NCI-H1092 (cell line): ENCODE data around the gene TMBIM4.

Experiments
- DNase-seq: peaks from one replicate; lab custom pipeline; 2025; lab: John Stamatoyannopoulos, UW

The TMBIM4 gene

DNA sequence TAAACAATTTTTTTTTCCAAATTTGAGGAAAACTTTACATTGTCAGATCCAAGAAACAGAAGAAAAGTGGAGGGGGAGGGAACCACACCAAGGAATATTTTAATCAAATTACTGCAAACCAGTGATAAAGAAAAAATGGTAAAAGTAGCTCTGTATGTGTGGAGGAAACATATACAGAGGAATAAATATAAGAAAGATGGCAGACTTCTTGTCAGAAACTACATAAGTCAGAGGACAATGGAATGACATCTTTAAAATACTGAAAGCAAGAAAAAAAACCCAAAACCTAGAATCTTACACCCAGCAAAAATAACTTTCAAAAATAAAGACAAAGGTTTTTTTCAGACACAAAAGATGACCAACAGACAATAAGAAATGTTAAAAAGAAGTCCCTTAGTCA is 29.1 kb downstream of the TMBIM4 start:
- no peak for DNase-seq

DNA sequence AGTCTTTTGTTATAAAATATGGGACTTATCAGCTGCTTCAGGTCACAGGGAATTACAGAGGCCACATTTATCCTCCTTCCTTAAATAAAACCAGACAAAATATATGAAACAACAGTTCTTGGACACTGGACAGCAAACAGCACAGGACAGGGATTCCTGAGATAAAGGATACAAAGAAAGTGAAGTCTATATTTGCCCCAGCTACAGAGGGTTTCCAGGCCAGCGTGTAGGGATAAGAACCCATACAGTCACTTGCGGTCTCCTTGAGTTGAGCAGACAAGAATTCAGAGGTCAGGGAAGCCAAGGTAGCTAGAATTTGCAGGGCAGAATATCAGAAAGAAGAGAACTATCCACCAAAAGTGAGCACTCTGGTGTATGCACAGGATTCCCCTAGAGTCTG is 30.5 kb downstream of the TMBIM4 start:
- no peak for DNase-seq

- DNase-seq, result no peak
Measured at GRCh38 chr12:66137937-66138336, 31.9 kb downstream of the TMBIM4 start.

DNA sequence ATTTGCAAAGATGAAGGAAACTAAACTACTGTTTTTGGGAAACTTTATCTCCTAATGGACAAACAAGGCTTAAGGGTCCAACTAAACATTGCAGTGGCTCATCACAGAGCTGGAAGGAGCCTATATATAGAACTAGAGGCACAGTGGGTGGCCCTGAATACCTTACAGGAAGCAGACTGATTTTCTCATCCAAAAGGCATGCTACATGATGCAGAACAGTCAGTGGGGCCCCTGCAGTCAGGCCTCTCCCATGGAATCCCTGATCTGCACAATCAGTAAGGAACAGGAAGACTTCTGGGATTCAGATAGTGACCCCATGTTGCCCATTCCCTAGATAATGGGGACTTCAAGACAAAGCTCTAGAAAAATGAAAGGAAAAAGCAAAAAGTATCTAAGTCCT is 37.4 kb downstream of the TMBIM4 start:
- DNase-seq, result no peak

- no peak for DNase-seq
Measured at GRCh38 chr12:66131067-66131688, 38.6 kb downstream of the TMBIM4 start.

- DNase-seq, result peak; percentile 84
Measured at GRCh38 chr12:66130267-66131066, 39.3 kb downstream of the TMBIM4 start, which contains the start of gene LLPH. Gene LLPH (minus strand): TSS chr12:66130750. CDS start chr12:66129106, 1,644 bp downstream.

DNA sequence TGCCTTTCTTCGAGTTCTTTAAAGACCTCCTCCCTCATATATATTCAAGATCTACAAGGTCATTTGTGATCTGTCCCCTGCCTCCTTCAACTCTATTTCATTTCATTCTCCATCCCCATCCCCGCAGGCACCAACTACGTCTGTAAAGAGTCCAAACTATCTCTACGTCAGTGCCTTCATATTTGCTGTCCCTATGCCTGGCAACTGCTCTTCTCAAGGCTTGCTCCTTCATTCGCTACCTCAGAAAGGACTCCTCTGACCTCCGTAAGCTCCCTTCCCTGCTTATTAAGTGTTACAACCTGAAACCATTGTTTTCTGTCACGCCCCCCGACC is 39.9 kb downstream of the TMBIM4 start:
- no peak for DNase-seq

DNA sequence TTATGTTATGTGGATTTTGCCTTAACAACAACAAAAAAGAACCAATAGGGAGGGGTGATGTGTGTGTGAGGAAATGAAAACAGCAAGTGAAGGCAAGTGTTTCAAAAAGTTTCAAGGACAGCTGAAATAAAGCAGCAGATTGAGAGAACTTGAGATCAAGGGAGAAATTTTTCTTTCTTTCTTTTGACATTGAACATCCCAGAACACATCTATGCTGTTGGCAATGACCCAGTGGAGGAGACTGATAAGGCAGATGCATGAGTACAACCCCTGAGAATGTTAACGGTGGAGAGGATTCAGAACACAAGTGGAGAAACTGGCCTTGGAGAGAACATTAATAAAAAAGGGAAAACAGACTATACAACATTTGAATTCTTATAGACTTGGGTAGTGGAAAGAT is 42.1 kb downstream of the TMBIM4 start:
- DNase-seq, result no peak

DNA sequence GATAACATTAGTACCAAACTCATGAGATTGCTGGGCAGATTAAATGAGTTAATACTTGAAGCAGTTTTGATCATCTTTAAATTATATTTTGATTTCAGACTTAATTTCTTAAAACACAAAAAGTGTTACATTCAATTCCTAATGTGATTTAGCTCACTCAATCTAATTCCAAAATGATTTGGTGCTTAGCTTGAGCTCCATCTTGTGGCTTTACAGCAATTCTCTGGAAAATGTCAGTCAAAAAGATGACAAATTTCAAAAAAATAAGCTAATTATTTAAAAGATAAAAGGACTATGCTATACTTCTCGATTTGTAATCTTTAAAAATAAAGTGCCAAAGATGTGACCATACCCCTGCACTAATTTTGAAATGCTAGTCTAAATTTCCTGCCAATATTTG is 49.3 kb downstream of the TMBIM4 start:
- DNase-seq, result no peak

DNA sequence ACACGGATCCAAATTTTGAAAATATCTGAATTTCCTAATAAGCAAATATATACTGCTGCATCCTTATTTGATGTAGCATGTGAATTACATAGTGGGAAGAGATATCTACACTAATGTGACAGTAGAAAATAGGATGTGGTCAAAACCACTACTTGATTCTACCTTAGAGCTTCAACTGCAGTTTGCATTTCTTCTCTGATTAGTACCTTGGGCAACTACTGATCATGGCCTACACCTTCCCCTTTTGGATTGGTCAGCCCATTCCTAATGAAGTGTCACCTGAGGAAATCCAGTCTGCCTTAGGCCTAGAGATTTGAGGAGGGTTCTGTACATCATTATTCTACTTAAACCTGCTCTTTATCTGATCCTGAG is 49.9 kb downstream of the TMBIM4 start:
- no peak for DNase-seq

DNA sequence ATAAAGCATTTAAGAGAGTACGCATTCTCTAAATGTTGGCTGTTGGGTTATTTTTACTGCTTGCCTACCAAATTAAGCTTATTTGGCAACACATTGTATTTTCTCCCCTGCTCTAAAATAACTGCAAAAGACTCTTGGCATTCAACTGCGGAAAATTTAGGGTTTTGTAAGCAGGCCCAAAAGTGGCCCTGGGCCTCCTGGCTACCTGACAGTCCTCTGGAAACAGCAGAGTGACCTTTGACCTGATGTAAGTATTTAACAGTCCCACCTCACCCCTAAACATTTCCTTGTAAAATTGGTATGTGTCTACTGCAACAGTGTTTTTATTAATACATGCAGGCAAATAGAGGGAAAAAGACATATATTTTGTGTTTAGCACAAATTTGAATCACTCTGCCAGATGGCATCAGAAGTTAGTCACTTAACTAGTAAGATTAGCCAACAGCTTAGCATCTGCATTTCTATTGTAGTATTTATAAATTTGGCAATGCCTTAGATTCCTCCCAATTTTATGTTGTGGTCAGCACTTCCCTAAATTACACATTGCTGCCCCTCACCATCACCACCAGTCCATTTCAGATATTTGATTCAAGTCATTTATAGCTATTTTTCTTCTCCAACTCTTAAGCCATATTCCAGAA is 50.4 kb downstream of the TMBIM4 start:
- no peak for DNase-seq

GRCh38 chr12:66118240-66118891 is 51.4 kb downstream of the TMBIM4 start:
- DNase-seq, result no peak

DNA sequence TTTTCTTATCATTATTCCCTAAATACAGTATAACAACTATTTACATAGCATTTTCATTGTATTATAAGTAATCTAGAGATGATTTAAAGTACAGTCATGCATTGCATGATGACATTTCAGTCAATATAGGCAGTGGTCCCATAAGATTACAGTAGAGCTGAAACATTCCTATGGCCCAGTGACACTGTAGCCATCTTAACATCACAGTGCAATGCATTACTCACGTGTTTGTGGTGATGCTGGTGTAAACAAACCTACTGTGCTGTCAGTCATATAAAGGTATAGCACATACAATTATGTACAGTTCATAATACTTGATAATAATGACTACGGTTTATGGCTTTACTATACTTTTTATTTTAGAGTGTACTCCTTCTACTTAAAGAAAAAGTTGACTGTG is 52.6 kb downstream of the TMBIM4 start:
- DNase-seq, result no peak

DNA sequence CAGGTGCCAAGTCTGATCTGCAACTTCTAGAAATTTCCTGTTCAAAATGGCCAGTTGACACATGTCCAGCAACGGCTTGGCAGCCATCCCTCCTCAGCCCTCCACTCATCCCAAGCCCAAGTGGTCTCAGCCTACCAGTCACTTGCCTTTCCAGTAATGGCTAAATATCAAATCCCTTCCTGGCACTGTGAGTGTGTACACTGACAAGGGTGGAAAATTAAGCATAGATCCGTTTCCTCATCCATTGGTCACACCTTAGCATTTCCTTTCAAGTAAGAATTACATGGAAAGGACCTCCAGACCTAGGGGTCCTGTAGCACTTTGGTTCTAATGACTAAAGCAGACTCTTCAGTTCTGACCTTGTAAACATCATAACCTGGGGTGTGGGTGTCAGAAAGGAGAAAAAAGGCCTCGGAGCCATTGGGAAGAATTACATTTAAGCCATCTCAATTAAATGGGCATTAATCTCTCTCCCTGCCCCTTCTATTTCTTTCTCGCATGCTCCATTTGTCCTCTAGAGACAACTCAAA is 54.7 kb downstream of the TMBIM4 start:
- DNase-seq, result no peak

- no peak for DNase-seq
Measured at GRCh38 chr12:66113471-66113870, 56.3 kb downstream of the TMBIM4 start.

DNA sequence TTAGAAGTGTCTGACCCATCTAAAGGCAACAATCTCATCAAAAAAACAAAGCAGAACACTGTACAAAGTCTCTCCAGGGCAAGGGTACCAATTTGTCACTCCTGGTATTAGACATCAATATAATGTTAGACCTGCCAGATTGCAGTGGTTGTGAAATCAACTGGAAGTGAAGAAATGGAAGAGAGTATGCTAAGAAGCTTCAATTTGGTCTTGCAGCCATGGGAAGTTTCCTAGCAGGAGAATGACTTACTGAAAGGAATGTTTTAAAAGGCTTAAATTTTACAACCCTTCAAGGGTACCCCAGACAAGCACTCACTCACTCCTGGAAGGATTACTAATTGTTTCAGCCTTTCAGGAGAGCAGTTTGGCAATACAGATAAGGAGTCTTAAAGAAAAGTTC is 58.2 kb downstream of the TMBIM4 start:
- no peak for DNase-seq

DNA sequence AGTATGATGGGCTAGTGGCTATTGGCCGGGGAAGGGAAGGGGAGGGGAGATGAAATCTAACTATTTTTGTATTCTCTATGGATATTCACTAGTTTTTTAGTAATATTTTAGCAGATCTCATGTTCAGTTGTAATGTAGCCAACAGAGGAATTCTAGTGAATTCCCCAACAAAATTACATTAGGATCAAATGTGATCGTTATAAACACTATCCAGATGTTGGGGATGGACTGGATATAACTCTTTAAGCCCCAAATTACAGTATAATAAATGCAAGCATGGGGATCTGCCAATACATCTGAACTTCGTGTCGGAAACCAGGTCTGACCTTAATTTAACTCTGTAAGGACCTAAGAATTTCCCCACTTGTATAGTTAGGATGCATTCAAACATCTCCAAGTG is 60.7 kb downstream of the TMBIM4 start:
- DNase-seq, result no peak

DNA sequence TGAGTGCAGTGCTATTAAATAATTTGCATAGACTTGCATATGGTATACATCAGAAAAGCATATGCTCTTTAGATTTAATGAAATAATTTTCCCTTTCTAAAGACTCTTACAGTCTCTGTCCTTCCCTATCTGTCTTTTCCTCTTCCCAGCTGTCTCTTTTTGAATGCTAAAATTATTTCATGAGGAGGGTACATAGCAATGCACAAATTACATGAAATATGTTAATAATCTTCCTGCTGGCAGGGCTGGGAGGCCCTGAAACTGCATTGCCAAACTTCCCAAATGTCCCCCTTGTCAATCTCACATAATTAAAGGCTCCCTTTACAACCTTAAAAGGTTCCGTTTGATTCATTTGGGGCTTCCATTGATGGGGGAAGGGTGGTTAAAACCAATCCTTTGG is 61.4 kb downstream of the TMBIM4 start:
- DNase-seq, result no peak

- peak; percentile 69 for DNase-seq
Measured at GRCh38 chr12:66107451-66107915, 62.3 kb downstream of the TMBIM4 start.

- no peak for DNase-seq
Measured at GRCh38 chr12:66103016-66103913, 66.5 kb downstream of the TMBIM4 start.

DNA sequence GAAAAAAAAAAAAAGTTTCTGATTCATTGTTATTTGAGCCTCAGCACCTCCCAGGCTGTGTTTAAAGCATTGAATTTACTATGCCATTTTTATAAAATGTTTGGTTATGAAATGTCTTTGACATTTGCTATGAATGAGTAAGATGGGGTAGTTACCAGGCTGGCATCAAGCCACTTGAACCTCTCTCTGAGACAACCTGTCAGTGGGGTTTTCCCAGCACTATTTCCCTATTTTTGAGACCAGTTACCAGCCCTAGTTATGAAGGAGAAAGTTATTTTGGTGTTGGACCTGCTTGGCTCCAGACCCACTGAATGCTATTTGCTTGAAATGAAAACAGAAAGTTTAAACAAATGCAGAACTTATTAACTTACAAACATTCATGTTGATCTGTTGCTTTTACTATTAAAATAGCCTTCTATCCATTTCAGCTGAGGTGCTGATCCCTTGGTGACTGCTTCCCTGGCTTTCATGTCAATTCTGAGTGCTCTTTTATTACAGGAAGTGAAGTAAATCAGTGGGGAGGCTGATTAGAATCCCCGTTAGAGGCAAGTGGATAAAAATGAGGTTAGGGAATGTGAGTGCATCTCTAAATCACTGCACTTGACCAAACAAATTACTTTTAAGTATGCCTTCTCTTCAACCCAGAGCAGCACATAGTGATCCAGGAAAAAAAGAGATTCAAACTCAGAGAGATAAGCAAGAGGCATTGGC is 77.1 kb downstream of the TMBIM4 start:
- DNase-seq, result no peak
